K562 (cell line): ENCODE data around the gene NAA80. TPM values are rescaled to one million over a fixed set of nuclear protein-coding genes. Genes with fewer than 3 reads are reported as not detected.

ENCODE experiments used
- BCLAF1 ChIP-seq, 2 experiments: fragments of 450-650 bp in 1 of 2; IDR thresholded peaks; 2 replicates each; pipeline ENCODE4 v1.6.1; 2011 to 2017; ENCODE audit warnings: low read depth in 2 of 2, antibody characterized with exemption in 1 of 2, borderline replicate concordance in 1 of 2, low read length in 1 of 2, mild to moderate bottlenecking in 1 of 2, mixed read lengths in 1 of 2; ENCODE audit not compliant: control insufficient read depth in 1 of 2
- BCOR ChIP-seq: fragments of 450-650 bp; IDR thresholded peaks from 2 replicates; pipeline ENCODE4 v1.6.1; 2016
- BRD4 ChIP-seq: fragments of 200-600 bp; sonication (generic); IDR thresholded peaks from 2 replicates; pipeline ENCODE4 v1.6.1; 2017; ENCODE audit warnings: inconsistent platforms
- CAMTA2 ChIP-seq: fragments of 250-450 bp; sonication (Bioruptor Pico); conservative IDR thresholded peaks from 2 replicates; pipeline ENCODE4 v1.5.1; 2022
- E2F1 ChIP-seq: sonication (generic); formaldehyde crosslinking; IDR thresholded peaks from 2 replicates; pipeline ENCODE4 v1.8.1; 2023; ENCODE audit warnings: mild to moderate bottlenecking, missing genetic modification reagents, moderate library complexity
- HMG20B ChIP-seq: fragments of 250-450 bp; sonication (Bioruptor Pico); IDR thresholded peaks from 2 replicates; pipeline ENCODE4 v1.5.0; 2021; ENCODE audit warnings: mild to moderate bottlenecking
- JUNB ChIP-seq: fragments of 450-650 bp; formaldehyde crosslinking; conservative IDR thresholded peaks from 2 replicates; pipeline ENCODE4 v1.4.0; 2020; ENCODE audit warnings: mild to moderate bottlenecking
- MBD2 ChIP-seq: sonication (generic); IDR thresholded peaks from 2 replicates; pipeline ENCODE4 v1.6.1; 2016; ENCODE audit warnings: low read depth, borderline replicate concordance
- MYNN ChIP-seq, 2 experiments: sonication (generic); formaldehyde crosslinking in 1 of 2; IDR thresholded peaks; 2 replicates each; pipeline versions ENCODE4 v1.5.0 to v1.6.1; 2016 to 2020; ENCODE audit warnings: antibody characterized with exemption in 1 of 2, missing genetic modification reagents in 1 of 2
- NCOA1 ChIP-seq: fragments of 450-650 bp; IDR thresholded peaks from 2 replicates; pipeline ENCODE4 v1.6.1; 2016; ENCODE audit warnings: low read depth
- POLR2A ChIP-seq: fragments of 450-650 bp; conservative IDR thresholded peaks from 2 replicates; pipeline ENCODE4 v1.6.1; 2016
- RAD51 ChIP-seq: fragments of 450-650 bp; IDR thresholded peaks from 2 replicates; pipeline ENCODE4 v1.7.1; 2016; ENCODE audit warnings: low read depth, mild to moderate bottlenecking, borderline replicate concordance
- RBM25 ChIP-seq: fragments of 200-400 bp; formaldehyde crosslinking; IDR thresholded peaks from 2 replicates; pipeline ENCODE4 v1.6.1; 2018; ENCODE audit warnings: low read length, low read depth, moderate library complexity; ENCODE audit not compliant: severe bottlenecking
- SMAD2 ChIP-seq: fragments of 150-350 bp; IDR thresholded peaks from 2 replicates; pipeline ENCODE4 v1.6.1; 2014; ENCODE audit warnings: low read depth, mild to moderate bottlenecking, low read length
- SMARCE1 ChIP-seq: fragments of 450-650 bp; IDR thresholded peaks from 2 replicates; pipeline ENCODE4 v1.7.1; 2016; ENCODE audit warnings: mild to moderate bottlenecking
- SNIP1 ChIP-seq: fragments of 450-650 bp; IDR thresholded peaks from 2 replicates; pipeline ENCODE4 v1.7.1; 2017; ENCODE audit warnings: low read depth, mild to moderate bottlenecking
- SUPT5H ChIP-seq: fragments of 450-650 bp; IDR thresholded peaks from 2 replicates; pipeline ENCODE4 v1.6.1; 2016
- ZNF121 ChIP-seq: sonication (generic); formaldehyde crosslinking; conservative IDR thresholded peaks from 2 replicates; pipeline ENCODE4 v1.8.0; 2022; ENCODE audit warnings: missing genetic modification reagents
- ZNF436 ChIP-seq: fragments of 250-450, 450-650 bp; sonication (Bioruptor Pico); formaldehyde crosslinking; IDR thresholded peaks from 2 replicates; pipeline ENCODE4 v1.7.0; 2020; ENCODE audit warnings: mild to moderate bottlenecking
- ZNF695 ChIP-seq: fragments of 450-650 bp; formaldehyde crosslinking; IDR thresholded peaks from 2 replicates; pipeline ENCODE4 v1.4.0; 2020; ENCODE audit warnings: mild to moderate bottlenecking, moderate library complexity
- polyA plus RNA-seq, 8 experiments: library from polyadenylated mRNA; depleted of rRNA in 4 of 8; stranded (reverse) in 5 of 8; unstranded in 3 of 8; fragments of >200 nt; fragmentation: Nextera tagmentation in 2 of 8; fragmentation: Illumina TruSeq in 1 of 8; extraction: Ambion mirVana in 2 of 8; extraction: Trizol in 1 of 8; gene quantifications; 2 replicates each; pipeline versions ENCODE4 v1.2.1 to v1.2.3, GENCODE V29; 2011 to 2014; ENCODE audit warnings: inconsistent platforms in 1 of 8, missing spikeins in 1 of 8
- total RNA-seq, 7 experiments: library from RNA; depleted of rRNA in 6 of 7; stranded (reverse); fragments of >200 nt in 6 of 7; fragmentation: Illumina TruSeq in 2 of 7; extraction: Trizol in 2 of 7; gene quantifications; 2 replicates each; pipeline versions ENCODE4 v1.2.1 to v1.2.3, GENCODE V29; 2011 to 2021; ENCODE audit warnings: low replicate concordance in 1 of 7
- TF ChIP-seq, protein P1 (sequence below): fragments of 250-450 bp; sonication (Bioruptor Pico); IDR thresholded peaks from 2 replicates; pipeline ENCODE4 v1.5.0; 2021
- TF ChIP-seq, protein P2 (sequence below), 3 experiments: fragments of 200-800 bp in 1 of 3; sonication (Bioruptor generic) in 1 of 3; sonication (generic) in 1 of 3; formaldehyde crosslinking in 1 of 3; IDR thresholded peaks; 2 replicates each; pipeline versions ENCODE4 v1.6.1 to v1.8.0; 2016 to 2022; ENCODE audit warnings: mild to moderate bottlenecking in 2 of 3, missing compliant biosample characterization in 2 of 3, missing genetic modification characterization in 2 of 3, missing genetic modification reagents in 1 of 3

Gene NAA80
- total and polyA plus RNA-seq, 9 of the 15 experiments (the other 6 are each of a cell fraction or from before 2014, with no cell fraction given), result 0.82 to 24.0 (median 8.6) TPM

- TF ChIP-seq, protein P1, sequence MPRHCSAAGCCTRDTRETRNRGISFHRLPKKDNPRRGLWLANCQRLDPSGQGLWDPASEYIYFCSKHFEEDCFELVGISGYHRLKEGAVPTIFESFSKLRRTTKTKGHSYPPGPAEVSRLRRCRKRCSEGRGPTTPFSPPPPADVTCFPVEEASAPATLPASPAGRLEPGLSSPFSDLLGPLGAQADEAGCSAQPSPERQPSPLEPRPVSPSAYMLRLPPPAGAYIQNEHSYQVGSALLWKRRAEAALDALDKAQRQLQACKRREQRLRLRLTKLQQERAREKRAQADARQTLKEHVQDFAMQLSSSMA (CRISPR knock-in tag), result no peak; the same call in 1 of the 2 replicates
- peak; percentile 60 for TF ChIP-seq SUPT5H
- no peak; the same call in 1 of the 2 replicates for TF ChIP-seq MYNN (IDR thresholded peaks at IDR 0.05)
- no peak for TF ChIP-seq MYNN (CRISPR knock-in tag; IDR thresholded peaks at IDR 0.05)
- TF ChIP-seq HMG20B (CRISPR knock-in tag), result no peak
- no peak for TF ChIP-seq SMAD2
- TF ChIP-seq JUNB, result no peak
- TF ChIP-seq BCOR, result 0 out of 2 replicates have a peak, but pooled peaks have one; percentile 45
- TF ChIP-seq SMARCE1, result peak; percentile 25; the same call in 1 of the 2 replicates
- no peak for TF ChIP-seq CAMTA2 (CRISPR knock-in tag)
- TF ChIP-seq ZNF436 (CRISPR knock-in tag), result no peak
- TF ChIP-seq BCLAF1 (IDR thresholded peaks at IDR 0.05; ENCODE audit: borderline replicate concordance in 1 of 2, control insufficient read depth in 1 of 2, low read depth in 2 of 2, low read length in 1 of 2), result no peak
- TF ChIP-seq E2F1 (CRISPR knock-in tag), result no peak
- no peak for TF ChIP-seq RBM25
- no peak for TF ChIP-seq SNIP1
- TF ChIP-seq, protein P2, sequence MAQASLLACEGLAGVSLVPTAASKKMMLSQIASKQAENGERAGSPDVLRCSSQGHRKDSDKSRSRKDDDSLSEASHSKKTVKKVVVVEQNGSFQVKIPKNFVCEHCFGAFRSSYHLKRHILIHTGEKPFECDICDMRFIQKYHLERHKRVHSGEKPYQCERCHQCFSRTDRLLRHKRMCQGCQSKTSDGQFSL (CRISPR knock-in tag; IDR thresholded peaks at IDR 0.05), result no peak
- TF ChIP-seq, protein P2 (tag; IDR thresholded peaks at IDR 0.05), result no peak
- TF ChIP-seq ZNF695 (CRISPR knock-in tag), result no peak
- no peak for TF ChIP-seq ZNF121 (CRISPR knock-in tag)
- TF ChIP-seq MBD2, result peak; percentile 18; the same call in 1 of the 2 replicates
- TF ChIP-seq BRD4, result no peak
- no peak for TF ChIP-seq NCOA1
- TF ChIP-seq RAD51, result no peak
- TF ChIP-seq POLR2A, result peak; percentile 76
These were observed at the start of gene NAA80, which contains the start of gene HYAL3 (continued) for GRCh38 chr3:50298836-50299637.
